Brain microvascular endothelial cell (primary cell): ENCODE results near the gene HAGH.
"Not testable (repeated sequence)": the region's sequence is repeated elsewhere in the genome, so short reads cannot be mapped to it uniquely, and the experiment has no call there.

Experiments
- DNase-seq: peaks from one replicate; pipeline ENCODE4 v3.0.0-alpha.2; 2020
- H3K27ac ChIP-seq: fragments of 250-450 bp; sonication (Bioruptor Pico); 2 replicates; pipeline ENCODE4 v1.5.1; 2020; ENCODE audit warnings: mild to moderate bottlenecking, moderate library complexity
- H3K27me3 ChIP-seq: fragments of 250-450 bp; sonication (Bioruptor Pico); replicated peaks from 2 replicates; pipeline ENCODE4 v1.5.1; 2020; ENCODE audit warnings: mild to moderate bottlenecking
- H3K36me3 ChIP-seq: fragments of 250-450 bp; sonication (Bioruptor Pico); replicated peaks from 2 replicates; pipeline ENCODE4 v1.5.1; 2020; ENCODE audit warnings: mild to moderate bottlenecking
- H3K4me3 ChIP-seq: 2 replicates; pipeline ENCODE4 v1.5.1; 2011; ENCODE audit warnings: low read depth, mild to moderate bottlenecking, control low read depth, low read length, moderate library complexity
- CTCF ChIP-seq: IDR thresholded peaks from 2 replicates; pipeline ENCODE4 v1.5.1; 2011; ENCODE audit warnings: low read depth, mild to moderate bottlenecking, moderate library complexity, low read length, control low read depth, inconsistent platforms; ENCODE audit errors: missing control alignments
- in situ Hi-C: cut with HindIII; loops from 2 replicates; pipeline ENCODE4 v1.10.0; 2017; ENCODE audit warnings: low sequenced_read_pairs, low pct_ligation_motif_present

HAGH gene

GRCh38 chr16:1826691-1827573, at the start of gene HAGH, which contains the start of gene FAHD1:
Gene HAGH (minus strand): TSS chr16:1826825. CDS start chr16:1826787, 38 bp downstream.
Gene FAHD1 (plus strand): TSS chr16:1827206. CDS start chr16:1827239, 33 bp downstream.
- Histone ChIP-seq H3K27ac (peak within 1 kb of the TSS; percentile 91), H3K4me3 (peak within 1 kb of the TSS; percentile 98), H3K36me3 (peaks cover 4% of the 10 kb centered on the region), H3K27me3 (no peaks in the 10 kb centered on the region)
- TF ChIP-seq CTCF, result no peak
- in situ Hi-C loops, result no loop called here
- DNase-seq, result peak; percentile 92

GRCh38 chr16:1876066-1876465, 49.4 kb upstream of the HAGH start:
- H3K4me3 ChIP-seq, H3K27ac ChIP-seq, H3K36me3 ChIP-seq, in situ Hi-C loops, DNase-seq: not testable (repeated sequence)
- H3K27me3 ChIP-seq, result peaks cover 10% of the 10 kb centered on the region

- no peak for TF ChIP-seq CTCF
- H3K4me3 ChIP-seq, result no peak overlapping the region
- no peak for DNase-seq
- in situ Hi-C loops, result no loop called here
- H3K27me3 ChIP-seq, result peaks cover 10% of the 10 kb centered on the region
- no peaks in the 10 kb centered on the region for H3K36me3 ChIP-seq
- no peak overlapping the region for H3K27ac ChIP-seq
These were observed 48.2 kb upstream of the HAGH start for GRCh38 chr16:1874854-1875253.

GRCh38 chr16:1871974-1872635, 45.5 kb upstream of the HAGH start, which contains the start of gene MEIOB:
Gene MEIOB (minus strand): TSS chr16:1872164. CDS start chr16:1868175, 3,989 bp downstream.
- H3K27ac ChIP-seq, result peak within 1 kb of the TSS; percentile 69
- peak; percentile 2 for DNase-seq
- H3K36me3 ChIP-seq, result no peaks in the 10 kb centered on the region
- H3K27me3 ChIP-seq, result peaks cover 1% of the 10 kb centered on the region
- in situ Hi-C loops, result no loop called here
- no peak for TF ChIP-seq CTCF
- H3K4me3 ChIP-seq, result peak within 1 kb of the TSS; percentile 30

- in situ Hi-C loops, result no loop called here
- no peaks in the 10 kb centered on the region for H3K36me3 ChIP-seq
- peak overlapping the region; percentile 69 for H3K27ac ChIP-seq
- no peaks in the 10 kb centered on the region for H3K27me3 ChIP-seq
- no peak overlapping the region for H3K4me3 ChIP-seq
- peak; percentile 80 for DNase-seq
- TF ChIP-seq CTCF, result no peak
These were observed 43.9 kb upstream of the HAGH start for GRCh38 chr16:1870365-1871082.
